GM04503 (cell line): ENCODE measurements around the gene TMIGD1.

Source experiments
- DNase-seq: peaks from one replicate; pipeline ENCODE4 v3.0.0-alpha.2; 2012; ENCODE audit warnings: low read depth

Gene TMIGD1

GRCh38 chr17:30290696-30291542 lies 42.9 kb downstream of the TMIGD1 start:
- no peak for DNase-seq

GRCh38 chr17:30290077-30290476 lies 43.8 kb downstream of the TMIGD1 start:
- DNase-seq = no peak

GRCh38 chr17:30279156-30279555 lies 54.7 kb downstream of the TMIGD1 start:
- no peak for DNase-seq

GRCh38 chr17:30278032-30278431 lies 55.8 kb downstream of the TMIGD1 start:
- no peak for DNase-seq

GRCh38 chr17:30275911-30276310 lies 57.9 kb downstream of the TMIGD1 start:
- DNase-seq = no peak

- no peak for DNase-seq
Observed at GRCh38 chr17:30274887-30275286, 59.0 kb downstream of the TMIGD1 start.

- no peak for DNase-seq
Observed at GRCh38 chr17:30273373-30273772, 60.5 kb downstream of the TMIGD1 start.

- DNase-seq = no peak
Observed at GRCh38 chr17:30271102-30271501, 62.8 kb downstream of the TMIGD1 start.

- DNase-seq = no peak
Observed at GRCh38 chr17:30267625-30268024, 66.2 kb downstream of the TMIGD1 start.
